ENCODE measurements around the gene SHH.

SHH gene

GRCh38 chr7:155850766-155851678 is 38.8 kb upstream of the SHH start:
- Histone ChIP-seq H3K9me3 (ENCODE audit: control insufficient read depth, insufficient read depth, low read length) (peaks cover 26% of the 10 kb centered on the region), H3K4me3 (ENCODE audit: low read length) (no peak overlapping the region), H3K4me1 (ENCODE audit: control insufficient read depth, insufficient read depth, low read length) (no peaks in the 10 kb centered on the region), H3K27me3 (ENCODE audit: control insufficient read depth, insufficient read depth, low read length) (no peaks in the 10 kb centered on the region; the same call in 1 of the 2 replicates), H3K36me3 (ENCODE audit: control insufficient read depth, insufficient read depth, low read length) (no peaks in the 10 kb centered on the region), H3K27ac (ENCODE audit: low read length) (no peak overlapping the region)
- no CpG with 5 or more reads among the region's 22 CpGs for WGBS (ENCODE audit: insufficient coverage, insufficient read length)
- DNase-seq (ENCODE audit: low read depth, low spot score): no peak

GRCh38 chr7:155850001-155850436 is 37.8 kb upstream of the SHH start:
- Histone ChIP-seq H3K4me1 (ENCODE audit: control insufficient read depth, insufficient read depth, low read length) (no peaks in the 10 kb centered on the region), H3K27me3 (ENCODE audit: control insufficient read depth, insufficient read depth, low read length) (no peaks in the 10 kb centered on the region; the same call in 1 of the 2 replicates), H3K9me3 (ENCODE audit: control insufficient read depth, insufficient read depth, low read length) (peaks cover 29% of the 10 kb centered on the region), H3K4me3 (ENCODE audit: low read length) (no peak overlapping the region), H3K27ac (ENCODE audit: low read length) (no peak overlapping the region), H3K36me3 (ENCODE audit: control insufficient read depth, insufficient read depth, low read length) (no peaks in the 10 kb centered on the region)
- WGBS (ENCODE audit: insufficient coverage, insufficient read length): no CpG with 5 or more reads among the region's 5 CpGs
- DNase-seq (ENCODE audit: low read depth, low spot score): no peak

GRCh38 chr7:155848691-155849669 is 36.7 kb upstream of the SHH start:
- Histone ChIP-seq H3K36me3 (ENCODE audit: control insufficient read depth, insufficient read depth, low read length) (no peaks in the 10 kb centered on the region), H3K27ac (ENCODE audit: low read length) (no peak overlapping the region), H3K4me1 (ENCODE audit: control insufficient read depth, insufficient read depth, low read length) (no peaks in the 10 kb centered on the region), H3K4me3 (ENCODE audit: low read length) (no peak overlapping the region), H3K9me3 (ENCODE audit: control insufficient read depth, insufficient read depth, low read length) (peaks cover 34% of the 10 kb centered on the region), H3K27me3 (ENCODE audit: control insufficient read depth, insufficient read depth, low read length) (no peaks in the 10 kb centered on the region; the same call in 1 of the 2 replicates)
- DNase-seq (ENCODE audit: low read depth, low spot score): no peak
- WGBS (ENCODE audit: insufficient coverage, insufficient read length): no CpG with 5 or more reads among the region's 18 CpGs

GRCh38 chr7:155847821-155848435 is 35.7 kb upstream of the SHH start:
- WGBS (ENCODE audit: insufficient coverage, insufficient read length): no CpG with 5 or more reads among the region's 18 CpGs
- Histone ChIP-seq H3K9me3 (ENCODE audit: control insufficient read depth, insufficient read depth, low read length) (peaks cover 42% of the 10 kb centered on the region), H3K27ac (ENCODE audit: low read length) (no peak overlapping the region), H3K4me3 (ENCODE audit: low read length) (no peak overlapping the region), H3K27me3 (ENCODE audit: control insufficient read depth, insufficient read depth, low read length) (no peaks in the 10 kb centered on the region; the same call in 1 of the 2 replicates), H3K36me3 (ENCODE audit: control insufficient read depth, insufficient read depth, low read length) (no peaks in the 10 kb centered on the region), H3K4me1 (ENCODE audit: control insufficient read depth, insufficient read depth, low read length) (no peaks in the 10 kb centered on the region)
- no peak for DNase-seq (ENCODE audit: low read depth, low spot score)

- Histone ChIP-seq H3K4me1 (ENCODE audit: control insufficient read depth, insufficient read depth, low read length) (no peaks in the 10 kb centered on the region), H3K9me3 (ENCODE audit: control insufficient read depth, insufficient read depth, low read length) (peaks cover 37% of the 10 kb centered on the region), H3K4me3 (ENCODE audit: low read length) (no peak overlapping the region), H3K27me3 (ENCODE audit: control insufficient read depth, insufficient read depth, low read length) (no peaks in the 10 kb centered on the region; the same call in 1 of the 2 replicates), H3K36me3 (ENCODE audit: control insufficient read depth, insufficient read depth, low read length) (no peaks in the 10 kb centered on the region), H3K27ac (ENCODE audit: low read length) (no peak overlapping the region)
- over 99% methylated on average over 10 of the region's 15 CpGs for WGBS (ENCODE audit: insufficient coverage, insufficient read length)
- DNase-seq (ENCODE audit: low read depth, low spot score): no peak
Observed at GRCh38 chr7:155846936-155847335, 34.7 kb upstream of the SHH start.

GRCh38 chr7:155846156-155846555 is 33.9 kb upstream of the SHH start:
- Histone ChIP-seq H3K36me3 (ENCODE audit: control insufficient read depth, insufficient read depth, low read length) (no peaks in the 10 kb centered on the region), H3K4me1 (ENCODE audit: control insufficient read depth, insufficient read depth, low read length) (no peaks in the 10 kb centered on the region), H3K4me3 (ENCODE audit: low read length) (no peak overlapping the region), H3K9me3 (ENCODE audit: control insufficient read depth, insufficient read depth, low read length) (peaks cover 36% of the 10 kb centered on the region), H3K27ac (ENCODE audit: low read length) (no peak overlapping the region), H3K27me3 (ENCODE audit: control insufficient read depth, insufficient read depth, low read length) (no peaks in the 10 kb centered on the region; the same call in 1 of the 2 replicates)
- WGBS (ENCODE audit: insufficient coverage, insufficient read length): no CpG with 5 or more reads among the region's 5 CpGs
- DNase-seq (ENCODE audit: low read depth, low spot score): no peak

- Histone ChIP-seq H3K9me3 (ENCODE audit: control insufficient read depth, insufficient read depth, low read length) (peaks cover 40% of the 10 kb centered on the region), H3K27ac (ENCODE audit: low read length) (no peak overlapping the region), H3K4me3 (ENCODE audit: low read length) (no peak overlapping the region), H3K36me3 (ENCODE audit: control insufficient read depth, insufficient read depth, low read length) (no peaks in the 10 kb centered on the region), H3K4me1 (ENCODE audit: control insufficient read depth, insufficient read depth, low read length) (no peaks in the 10 kb centered on the region), H3K27me3 (ENCODE audit: control insufficient read depth, insufficient read depth, low read length) (no peaks in the 10 kb centered on the region; the same call in 1 of the 2 replicates)
- no peak for DNase-seq (ENCODE audit: low read depth, low spot score)
- WGBS (ENCODE audit: insufficient coverage, insufficient read length): no CpG with 5 or more reads among the region's 14 CpGs
Observed at GRCh38 chr7:155845226-155845625, 33.0 kb upstream of the SHH start.

GRCh38 chr7:155844526-155844925 is 32.3 kb upstream of the SHH start:
- no peak overlapping the region for H3K4me3 ChIP-seq (ENCODE audit: low read length)
- no peak for DNase-seq (ENCODE audit: low read depth, low spot score)
- peaks cover 42% of the 10 kb centered on the region for H3K9me3 ChIP-seq (ENCODE audit: control insufficient read depth, insufficient read depth, low read length)
- no peaks in the 10 kb centered on the region; the same call in 1 of the 2 replicates for H3K27me3 ChIP-seq (ENCODE audit: control insufficient read depth, insufficient read depth, low read length)
- H3K36me3 ChIP-seq (ENCODE audit: control insufficient read depth, insufficient read depth, low read length): no peaks in the 10 kb centered on the region
- no peak overlapping the region for H3K27ac ChIP-seq (ENCODE audit: low read length)
- no CpG with 5 or more reads among the region's 16 CpGs for WGBS (ENCODE audit: insufficient coverage, insufficient read length)
- H3K4me1 ChIP-seq (ENCODE audit: control insufficient read depth, insufficient read depth, low read length): no peaks in the 10 kb centered on the region

- H3K27me3 ChIP-seq (ENCODE audit: control insufficient read depth, insufficient read depth, low read length): no peaks in the 10 kb centered on the region; the same call in 1 of the 2 replicates
Observed at GRCh38 chr7:155844019-155844453, 31.8 kb upstream of the SHH start.

More at GRCh38 chr7:155844019-155844453, 31.8 kb upstream of the SHH start:
- no peaks in the 10 kb centered on the region for H3K4me1 ChIP-seq (ENCODE audit: control insufficient read depth, insufficient read depth, low read length)
- H3K9me3 ChIP-seq (ENCODE audit: control insufficient read depth, insufficient read depth, low read length): peaks cover 42% of the 10 kb centered on the region
- H3K4me3 ChIP-seq (ENCODE audit: low read length): no peak overlapping the region
- DNase-seq (ENCODE audit: low read depth, low spot score): no peak
- H3K27ac ChIP-seq (ENCODE audit: low read length): no peak overlapping the region
- no CpG with 5 or more reads among the region's 14 CpGs for WGBS (ENCODE audit: insufficient coverage, insufficient read length)
- no peaks in the 10 kb centered on the region for H3K36me3 ChIP-seq (ENCODE audit: control insufficient read depth, insufficient read depth, low read length)

Measured in iPS DF 6.9 (cell line).